HG02885 (cell line): ENCODE results near the gene INVS.
A peak's percentile ranks its signal among the peaks of the same experiment; 100 is the strongest.

Experiments used
- ATAC-seq: cut with Tn5 transposase; IDR thresholded peaks from one replicate; pipeline ENCODE4 v1.9.1; 2021; ENCODE audit warnings: mild to moderate bottlenecking; ENCODE audit not compliant: unreplicated experiment, poor library complexity

INVS gene

GRCh38 chr9:100170556-100170955 is 71.5 kb downstream of the INVS start:
- ATAC-seq, result no peak

GRCh38 chr9:100186356-100186755 is 87.3 kb downstream of the INVS start:
- ATAC-seq, result no peak

- no peak for ATAC-seq
Observed at GRCh38 chr9:100190339-100190738, 91.3 kb downstream of the INVS start.

GRCh38 chr9:100191264-100191663 is 92.2 kb downstream of the INVS start:
- ATAC-seq, result no peak

- no peak for ATAC-seq
Observed at GRCh38 chr9:100193078-100193477, 94.0 kb downstream of the INVS start.

GRCh38 chr9:100196215-100196614 is 97.2 kb downstream of the INVS start:
- no peak for ATAC-seq

GRCh38 chr9:100196828-100197227 is 97.8 kb downstream of the INVS start:
- ATAC-seq, result no peak

- no peak for ATAC-seq
Observed at GRCh38 chr9:100197553-100197952, 98.5 kb downstream of the INVS start.

GRCh38 chr9:100202806-100203205 is 103.8 kb downstream of the INVS start:
- no peak for ATAC-seq

- no peak for ATAC-seq
Observed at GRCh38 chr9:100204796-100205195, 105.8 kb downstream of the INVS start.

GRCh38 chr9:100206899-100207298 is 107.9 kb downstream of the INVS start:
- no peak for ATAC-seq

- no peak for ATAC-seq
Observed at GRCh38 chr9:100208673-100209072, 109.6 kb downstream of the INVS start.

GRCh38 chr9:100211476-100211875 is 112.4 kb downstream of the INVS start:
- no peak for ATAC-seq

- ATAC-seq, result no peak
Observed at GRCh38 chr9:100213730-100214477, 114.9 kb downstream of the INVS start.

GRCh38 chr9:100216178-100216787 is 117.2 kb downstream of the INVS start:
- ATAC-seq, result no peak

- no peak for ATAC-seq
Observed at GRCh38 chr9:100217536-100217935, 118.5 kb downstream of the INVS start.

- peak; percentile 74 for ATAC-seq
Observed at GRCh38 chr9:100219347-100219746, 120.3 kb downstream of the INVS start.

- ATAC-seq, result no peak
Observed at GRCh38 chr9:100220936-100221335, 121.9 kb downstream of the INVS start.

- no peak for ATAC-seq
Observed at GRCh38 chr9:100221538-100221937, 122.5 kb downstream of the INVS start.

- no peak for ATAC-seq
Observed at GRCh38 chr9:100222674-100223073, 123.6 kb downstream of the INVS start.

GRCh38 chr9:100227636-100228035 is 128.6 kb downstream of the INVS start:
- ATAC-seq, result no peak

GRCh38 chr9:100228352-100228869 is 129.4 kb downstream of the INVS start:
- no peak for ATAC-seq
